GM19240 (cell line): ENCODE measurements around the gene TMEM107.
"Not testable (repeated sequence)": the region's sequence is repeated elsewhere in the genome, so short reads cannot be mapped to it uniquely, and the experiment has no call there.

Experiments used
- DNase-seq: peaks from one replicate; pipeline ENCODE4 v3.0.0; 2011; ENCODE audit warnings: low spot score; ENCODE audit not compliant: insufficient read length

The TMEM107 gene

DNA sequence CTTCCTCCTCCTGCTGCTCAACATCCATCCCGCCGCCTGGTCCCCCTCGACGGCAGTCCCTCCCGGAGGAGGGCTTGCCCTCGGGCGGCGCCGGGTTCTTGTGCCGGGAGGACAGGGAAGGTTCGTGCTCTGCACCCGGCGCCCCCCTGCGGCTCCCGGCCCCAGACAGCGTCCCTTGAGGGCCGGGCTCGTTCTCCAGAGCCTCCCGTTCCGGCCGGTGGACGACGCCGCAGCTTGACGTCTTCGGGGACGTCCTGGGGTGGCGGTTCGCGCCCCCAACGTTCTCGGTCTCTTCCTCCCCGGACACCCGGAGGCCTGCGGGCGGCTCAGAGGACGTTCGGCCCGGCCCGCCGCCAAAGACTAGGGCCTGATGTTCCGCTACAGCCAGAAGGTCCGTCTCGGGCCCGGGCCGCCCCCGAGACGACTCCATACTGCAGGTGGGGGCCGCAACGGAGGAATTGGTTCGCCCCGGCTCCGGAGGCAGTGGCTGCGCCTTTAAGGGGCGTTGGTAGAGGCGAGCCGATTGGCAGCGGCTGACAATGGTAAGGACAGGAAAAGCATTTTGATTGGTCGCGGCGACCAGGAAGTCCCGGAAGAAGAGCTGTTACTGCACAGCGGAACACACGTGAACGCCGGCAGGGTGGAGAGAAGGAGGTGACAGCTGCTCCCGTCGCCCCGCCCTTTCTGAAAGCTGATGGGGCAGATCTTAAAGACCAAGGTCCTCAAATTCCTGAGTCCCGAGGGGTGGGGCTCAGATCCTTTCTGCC lies 13.7 kb upstream of the TMEM107 start, which contains the start of gene BORCS6:
TSS of gene BORCS6 (minus strand) at position 470 of the 767 bp plus-strand sequence. CDS start at position 430, 40 bp downstream.
- DNase-seq, result peak; percentile 51

DNA sequence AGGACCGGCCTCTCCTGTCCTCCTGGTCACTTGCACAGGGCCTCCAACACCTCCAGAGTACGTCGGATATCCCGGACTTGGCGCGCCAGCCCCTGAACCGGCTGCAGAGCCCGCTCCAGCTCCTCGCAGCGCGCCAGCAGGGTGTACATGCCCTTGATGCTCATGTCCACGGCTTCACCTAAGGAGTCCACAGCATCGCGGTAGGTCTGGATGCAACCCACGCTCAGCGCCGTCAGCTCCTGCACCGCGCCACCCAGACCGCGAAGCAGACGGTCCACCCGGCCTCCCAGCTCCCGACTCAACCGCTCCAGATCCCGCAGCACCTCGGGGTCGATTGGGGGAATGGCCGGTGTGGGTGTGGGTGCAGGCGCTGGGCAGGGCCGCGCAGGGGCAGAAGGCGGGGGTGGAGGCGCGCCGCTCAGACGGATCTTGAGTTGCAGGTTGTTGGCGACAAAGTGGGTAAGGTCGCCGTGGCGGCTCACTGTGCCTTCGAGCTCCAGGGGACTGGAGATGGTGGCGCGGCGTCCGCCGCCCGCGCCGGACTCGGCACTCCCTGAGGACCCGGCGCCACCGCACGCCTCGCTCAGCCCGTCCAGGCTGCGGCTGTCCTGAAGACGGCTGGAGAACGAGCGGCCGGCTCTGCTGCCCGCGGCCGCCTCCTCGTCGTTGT lies 13.0 kb upstream of the TMEM107 start:
- no peak for DNase-seq

DNA sequence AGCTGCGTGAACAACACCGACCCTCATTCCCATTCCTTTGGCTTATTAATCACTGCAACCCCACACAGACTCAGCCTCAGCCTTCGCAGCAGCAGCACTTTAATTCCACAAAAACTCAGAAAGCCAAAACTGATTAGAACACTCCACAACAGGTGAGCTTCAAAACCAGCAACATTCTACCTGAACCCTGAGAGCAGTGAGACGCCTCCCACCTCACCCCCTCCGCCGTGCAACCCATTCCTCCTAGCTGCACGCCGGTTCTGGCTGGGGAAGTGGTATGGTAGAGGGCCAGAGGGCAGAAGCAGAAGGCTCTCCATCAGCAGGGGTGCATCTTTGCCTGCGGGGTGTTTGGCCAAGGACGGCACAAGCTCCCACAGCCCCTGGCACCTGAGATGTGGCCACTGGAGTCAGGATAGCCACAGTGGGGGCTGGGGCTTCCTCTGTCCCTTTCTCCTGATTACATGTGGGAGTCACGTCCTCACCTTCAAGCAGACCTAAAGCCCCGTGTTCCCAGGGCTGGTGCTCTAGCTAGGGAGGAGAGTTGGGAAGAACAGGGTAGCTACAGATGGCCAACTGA lies 12.2 kb upstream of the TMEM107 start:
- DNase-seq, result no peak

DNA sequence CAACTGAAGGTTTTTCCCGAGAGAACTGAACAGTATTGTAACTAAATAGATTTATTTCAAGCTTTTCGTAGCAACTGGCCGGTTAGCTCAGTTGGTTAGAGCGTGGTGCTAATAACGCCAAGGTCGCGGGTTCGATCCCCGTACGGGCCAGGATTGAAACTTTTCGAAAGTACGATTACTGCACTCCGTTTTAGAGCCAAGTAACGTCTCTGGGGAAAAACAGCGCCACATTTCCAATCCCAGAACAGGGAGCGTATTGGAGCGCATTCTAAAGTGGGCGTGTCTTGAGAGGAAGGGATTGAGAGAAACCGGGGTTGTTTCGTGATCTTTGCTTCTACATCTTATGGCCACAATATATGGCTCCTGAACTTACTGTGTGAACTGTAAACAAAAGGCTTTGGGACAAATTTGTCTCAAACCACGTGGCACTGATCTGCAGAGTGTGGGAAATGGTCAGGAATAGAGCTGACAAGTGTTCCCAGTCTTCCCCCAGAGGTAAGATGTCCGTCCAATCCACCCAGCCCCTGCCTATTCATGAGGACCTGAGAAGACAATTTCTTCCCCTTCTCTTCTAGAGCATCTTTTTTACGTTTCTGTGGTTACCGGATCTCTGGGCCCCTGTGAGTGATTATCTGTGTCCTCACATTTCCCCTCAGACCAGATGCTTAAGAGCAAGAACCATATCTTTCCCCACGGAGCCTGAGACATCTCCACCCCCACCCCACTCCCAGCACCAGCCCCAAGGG lies 11.5 kb upstream of the TMEM107 start:
- no peak for DNase-seq

DNA sequence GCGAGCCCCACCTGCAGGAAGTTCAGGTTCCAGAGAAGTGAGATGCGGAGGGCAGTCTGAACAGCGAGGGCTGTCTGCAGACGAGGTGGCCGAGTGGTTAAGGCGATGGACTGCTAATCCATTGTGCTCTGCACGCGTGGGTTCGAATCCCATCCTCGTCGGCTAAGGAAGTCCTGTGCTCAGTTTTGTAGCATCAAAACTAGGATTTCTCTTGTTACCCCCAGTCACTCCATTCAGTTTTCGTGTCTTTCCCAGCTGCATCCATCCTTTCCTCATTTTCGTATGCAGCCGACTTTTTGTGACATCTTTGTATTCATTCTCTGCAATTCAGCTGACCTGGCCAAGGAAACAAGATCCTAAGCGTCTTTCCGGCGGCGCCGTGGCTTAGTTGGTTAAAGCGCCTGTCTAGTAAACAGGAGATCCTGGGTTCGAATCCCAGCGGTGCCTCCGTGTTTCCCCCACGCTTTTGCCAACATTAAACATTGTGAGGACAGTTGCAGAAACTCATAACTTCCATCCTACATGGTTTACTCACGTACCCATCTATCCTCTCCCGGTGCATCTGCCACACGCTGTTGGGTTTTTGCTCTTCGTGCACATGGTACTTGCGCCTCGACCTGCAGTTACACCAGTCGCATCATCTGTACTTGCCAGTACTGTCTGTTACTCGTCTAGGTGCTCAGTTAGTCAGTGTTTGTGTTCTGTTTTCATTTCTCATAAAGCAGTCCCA lies 10.8 kb upstream of the TMEM107 start:
- DNase-seq, result no peak

DNA sequence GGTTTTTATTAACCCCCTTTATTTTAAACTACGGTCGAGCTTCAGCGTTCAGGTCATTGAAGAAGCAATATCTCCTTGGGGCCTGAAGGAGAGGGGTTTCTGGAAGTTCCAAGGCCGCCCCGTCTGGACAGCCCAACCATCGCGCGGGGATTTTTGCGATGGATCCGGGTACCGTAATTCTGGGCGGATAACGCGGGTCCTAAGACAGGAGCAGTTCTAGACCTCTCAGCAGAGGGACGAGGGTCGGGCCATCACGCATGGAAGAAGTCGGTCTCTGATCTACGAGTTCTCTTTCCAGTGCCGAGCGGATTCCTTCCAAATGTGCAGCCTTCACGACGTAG lies 10.2 kb upstream of the TMEM107 start:
- no peak for DNase-seq

DNA sequence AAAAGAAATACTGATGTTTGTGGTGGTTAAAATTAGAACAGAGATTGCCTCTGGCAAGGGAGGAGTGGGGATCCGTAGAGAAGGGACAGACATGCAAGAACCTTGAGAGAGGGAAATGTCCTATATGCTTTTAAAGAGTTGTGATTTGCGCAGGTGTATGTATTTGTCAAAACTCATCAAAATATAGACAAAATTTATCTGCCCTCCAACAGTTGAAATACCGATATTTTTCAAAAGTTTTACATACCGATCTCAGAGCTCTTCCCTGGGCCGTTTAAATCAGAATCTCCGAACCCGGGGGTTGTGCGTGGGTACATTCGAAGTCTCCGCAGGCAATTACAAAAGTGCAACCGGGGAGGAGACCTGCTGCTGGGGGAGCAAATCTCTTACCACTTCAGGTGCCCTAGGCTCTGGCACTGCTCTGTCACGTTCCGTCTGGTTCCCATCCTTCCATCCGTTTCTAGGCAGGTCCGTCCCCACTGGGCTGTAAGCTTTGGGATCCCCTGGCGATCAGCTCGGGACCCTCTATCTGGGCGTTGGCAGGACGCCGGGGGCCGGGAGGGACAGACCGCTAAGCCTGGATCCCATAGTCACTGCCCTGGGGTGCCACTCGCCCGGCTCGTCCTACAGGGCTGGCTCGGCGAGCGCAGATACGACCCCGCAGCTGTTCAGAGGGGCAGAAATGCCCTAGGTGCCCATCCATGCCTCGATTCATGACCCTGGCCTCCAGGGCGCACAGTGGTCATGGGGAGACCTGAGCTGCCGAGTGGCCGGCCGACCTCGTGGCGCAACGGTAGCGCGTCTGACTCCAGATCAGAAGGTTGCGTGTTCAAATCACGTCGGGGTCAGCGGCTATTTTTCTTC lies 9.6 kb upstream of the TMEM107 start:
- DNase-seq, result no peak

DNA sequence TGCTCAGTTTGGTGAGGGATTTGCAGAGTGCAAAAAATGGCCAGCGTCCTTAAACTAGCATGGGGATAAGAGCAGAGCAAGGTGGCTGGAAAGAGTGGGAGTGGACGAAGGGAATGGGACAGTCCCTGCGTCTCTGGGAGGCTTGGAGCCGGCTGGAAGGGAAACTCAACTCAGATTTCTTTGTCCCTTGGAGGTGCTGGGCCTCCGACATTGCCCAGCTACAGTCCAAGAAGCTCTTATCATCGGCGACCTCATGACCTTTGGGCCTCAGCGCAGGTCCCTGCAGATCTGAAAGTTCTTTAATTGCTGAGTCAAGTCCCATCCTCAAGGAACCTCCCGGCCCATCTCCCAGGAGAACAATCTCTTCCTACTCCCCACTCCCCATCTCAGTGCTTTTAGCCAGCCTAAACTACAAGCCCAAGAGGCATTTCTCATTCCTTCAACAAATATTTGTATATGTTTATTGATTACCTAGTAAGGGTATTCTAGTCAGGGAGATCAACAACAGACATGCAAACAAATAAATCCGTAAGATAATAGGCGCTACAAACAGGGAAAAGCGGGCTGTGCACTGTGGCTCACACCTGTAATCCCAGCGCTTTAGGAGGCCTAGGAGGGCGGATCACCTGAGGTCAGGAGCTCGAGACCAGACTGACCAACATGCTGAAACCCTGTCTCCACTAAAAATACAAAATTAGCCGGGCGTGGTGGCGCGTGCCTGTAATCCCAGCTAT lies 985 bp upstream of the TMEM107 start:
- no peak for DNase-seq

DNA sequence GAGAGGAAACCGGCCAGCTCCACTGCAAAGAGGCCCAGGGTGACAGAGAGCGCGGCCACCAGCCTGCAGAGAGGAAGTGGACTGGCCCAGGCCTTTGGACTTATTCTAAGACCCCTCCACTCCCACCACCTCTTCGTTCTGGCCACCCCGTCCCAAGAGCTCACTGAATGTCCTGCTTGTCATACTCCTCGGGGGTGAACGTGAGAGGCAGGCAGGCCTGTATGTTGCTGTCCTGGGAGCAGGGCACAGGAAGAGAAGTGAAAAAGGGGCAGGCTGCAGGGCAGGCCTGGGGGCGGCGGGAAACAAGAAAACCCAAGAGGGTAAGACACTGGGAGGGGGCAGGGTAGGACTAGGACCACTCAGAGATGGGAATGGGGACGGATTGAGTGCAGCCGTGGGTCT lies 384 bp downstream of the TMEM107 start:
- no peak for DNase-seq

DNA sequence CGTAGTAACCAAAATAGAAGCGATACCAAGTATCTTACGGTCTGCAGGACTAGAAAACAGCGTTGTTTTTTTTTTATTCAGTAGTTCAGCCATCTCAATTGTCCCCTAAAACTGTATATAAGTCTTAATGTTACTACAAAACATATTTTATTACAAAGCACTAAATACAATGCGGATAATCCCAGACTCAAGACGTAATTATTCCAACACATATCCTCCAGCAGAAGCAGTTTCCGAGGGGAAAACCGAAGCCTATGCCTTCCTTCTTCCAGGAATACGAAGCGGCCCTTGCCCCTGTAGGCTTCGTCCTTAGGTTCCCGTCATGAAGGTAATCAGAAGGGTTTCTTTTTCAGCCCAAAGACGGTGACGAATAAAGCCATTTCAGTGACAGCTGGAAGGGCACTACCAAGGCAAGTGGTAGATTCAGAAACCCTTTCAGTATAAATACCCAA lies 2.3 kb downstream of the TMEM107 start:
- DNase-seq, result no peak

DNA sequence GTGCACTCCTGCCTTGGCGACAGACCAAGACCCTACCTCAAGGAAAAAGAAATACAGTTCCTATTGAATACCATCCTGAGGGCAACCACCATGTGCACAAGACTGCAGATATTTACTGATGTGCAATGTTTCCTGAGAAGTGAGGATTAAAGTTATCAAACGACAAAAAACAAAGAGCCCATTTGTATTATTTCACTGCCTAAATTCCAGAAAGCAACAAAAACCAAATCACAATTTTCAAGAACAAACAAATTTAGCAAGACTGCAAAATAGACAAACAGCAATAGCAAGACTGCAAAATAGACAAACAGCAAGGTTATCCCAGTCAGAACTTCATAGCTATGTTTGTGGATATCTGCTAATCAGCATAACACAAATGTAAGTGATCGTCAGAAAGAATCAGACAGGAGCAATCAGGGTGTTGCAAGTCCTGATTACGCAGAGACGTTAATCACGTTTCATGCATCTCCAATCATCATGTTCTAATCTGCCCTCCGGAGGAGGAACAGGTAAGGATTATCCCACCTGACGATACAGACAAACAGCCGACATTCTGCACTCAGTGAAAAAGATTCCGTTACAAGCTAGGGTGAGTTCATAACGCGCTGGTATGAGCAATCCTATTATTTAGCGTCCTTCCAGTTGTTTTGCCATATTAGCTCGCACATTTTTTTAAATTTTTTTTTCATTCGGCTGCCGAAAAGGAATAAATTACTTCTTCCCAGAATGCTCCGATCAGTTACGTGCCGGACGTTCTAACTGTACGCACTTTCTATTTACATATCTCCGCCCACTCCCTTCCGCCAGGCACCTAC lies 2.9 kb downstream of the TMEM107 start:
- DNase-seq, result no peak

DNA sequence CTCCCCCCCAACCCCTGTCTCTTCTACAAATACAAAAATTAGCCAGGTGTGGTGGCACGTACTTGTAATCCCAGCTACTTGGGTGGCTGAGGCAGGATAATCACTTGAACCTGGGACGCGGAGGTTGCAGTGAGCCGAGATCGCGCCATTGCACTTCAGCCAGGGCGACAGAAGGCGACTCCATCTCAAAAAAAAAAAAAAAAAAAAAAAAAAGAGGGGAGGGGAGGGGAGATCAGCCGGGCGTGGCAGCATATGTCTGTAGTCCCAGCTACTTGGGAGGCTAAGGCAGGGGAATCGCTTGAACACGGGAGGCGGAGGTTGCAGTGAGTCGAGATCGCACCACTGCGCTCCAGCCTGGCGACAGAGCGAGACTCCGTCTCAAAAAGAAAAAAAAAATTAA lies 6.0 kb downstream of the TMEM107 start:
- not testable (repeated sequence) for DNase-seq

DNA sequence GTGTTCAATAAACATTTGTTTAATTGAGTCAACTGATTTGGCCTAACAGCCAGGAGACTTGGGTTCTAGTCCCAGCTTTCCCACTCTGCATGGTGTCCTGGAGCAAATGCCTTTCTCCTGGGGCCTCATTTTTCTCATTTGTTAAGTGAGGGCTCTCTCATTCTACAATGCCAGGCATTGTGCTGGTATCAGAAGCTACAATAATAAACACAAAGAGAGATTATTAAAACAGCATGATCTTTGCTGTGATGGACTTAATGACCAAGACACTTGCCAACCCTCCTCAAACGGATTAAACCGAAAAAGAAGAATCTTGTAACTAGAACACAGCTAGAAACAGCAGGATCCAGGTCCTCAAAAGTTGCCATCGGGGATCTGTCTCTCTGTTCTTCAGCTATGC lies 8.7 kb downstream of the TMEM107 start:
- no peak for DNase-seq

DNA sequence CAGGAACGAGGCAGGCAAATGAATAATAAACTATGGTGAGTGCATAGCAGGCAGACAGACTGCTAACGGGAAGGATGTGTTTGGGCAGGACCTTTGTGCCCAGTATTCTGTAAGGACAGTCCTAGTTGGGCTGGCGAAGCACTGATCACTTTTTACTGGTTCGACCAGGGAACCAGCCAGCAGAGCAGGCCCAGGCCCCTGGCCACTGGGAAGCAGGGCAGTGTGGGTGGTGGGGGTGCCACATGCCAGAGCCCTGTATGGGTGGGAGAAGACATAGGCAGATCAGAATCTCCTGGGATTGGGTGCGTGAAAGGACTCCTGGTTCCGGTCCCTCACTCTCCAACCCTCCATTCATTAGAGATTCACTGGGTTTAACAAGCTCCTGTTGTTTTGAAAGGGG lies 9.4 kb downstream of the TMEM107 start:
- no peak for DNase-seq

DNA sequence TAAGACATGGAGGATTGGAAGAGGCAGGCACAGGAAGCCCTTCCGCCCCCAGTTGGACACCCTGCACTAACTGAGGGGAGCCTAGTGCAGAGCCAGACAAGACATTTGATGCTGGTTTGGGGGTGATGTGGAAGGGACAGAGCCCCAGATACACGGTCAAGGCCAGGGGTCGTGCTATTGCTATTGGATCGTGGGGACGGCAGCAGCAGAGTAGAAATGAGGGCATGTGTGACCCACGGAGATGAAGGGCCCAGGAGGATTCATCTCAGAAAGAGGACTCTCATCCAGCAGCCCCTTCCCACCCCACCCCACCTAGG lies 11.4 kb downstream of the TMEM107 start:
- DNase-seq, result no peak

DNA sequence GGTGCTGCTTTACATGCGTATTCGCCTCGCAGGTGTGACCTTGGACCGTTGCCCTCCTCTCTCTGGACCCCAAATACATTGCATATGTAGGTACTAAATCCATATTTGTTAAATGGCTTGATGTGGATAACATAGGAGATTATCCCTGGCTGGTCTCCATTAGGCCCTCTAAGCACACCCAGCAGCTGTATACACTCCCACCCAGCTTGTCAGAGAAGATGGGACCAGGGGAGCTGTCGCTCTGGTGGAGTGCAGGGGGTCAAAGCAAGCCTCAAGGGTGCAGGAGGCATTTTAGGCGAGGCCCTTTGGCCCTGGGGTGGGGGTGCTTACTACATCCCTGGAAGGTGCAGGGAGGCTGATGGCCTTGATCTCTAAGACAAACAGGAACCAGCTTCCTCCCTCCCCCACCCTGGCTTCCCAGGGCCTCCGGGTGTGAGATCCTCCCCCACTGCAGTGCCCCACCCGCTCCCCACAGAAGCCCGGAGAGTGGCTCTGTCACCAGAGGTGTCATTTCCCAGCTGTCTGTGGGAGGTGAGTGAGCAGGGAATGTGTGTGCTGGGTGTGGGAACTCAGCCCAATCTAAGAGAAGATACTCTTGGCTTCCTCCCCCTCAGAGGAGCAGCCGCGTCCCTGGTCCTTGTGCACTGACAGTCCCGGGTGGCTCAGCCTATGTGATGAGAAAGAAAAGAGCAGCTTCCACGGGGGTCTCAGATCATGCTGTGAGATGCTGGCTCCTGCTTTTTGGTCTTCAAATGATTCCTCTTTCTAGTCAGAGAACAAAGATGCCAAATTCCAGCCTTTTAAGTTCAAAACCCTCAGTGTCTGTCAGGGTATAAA lies 12.0 kb downstream of the TMEM107 start:
- no peak for DNase-seq

DNA sequence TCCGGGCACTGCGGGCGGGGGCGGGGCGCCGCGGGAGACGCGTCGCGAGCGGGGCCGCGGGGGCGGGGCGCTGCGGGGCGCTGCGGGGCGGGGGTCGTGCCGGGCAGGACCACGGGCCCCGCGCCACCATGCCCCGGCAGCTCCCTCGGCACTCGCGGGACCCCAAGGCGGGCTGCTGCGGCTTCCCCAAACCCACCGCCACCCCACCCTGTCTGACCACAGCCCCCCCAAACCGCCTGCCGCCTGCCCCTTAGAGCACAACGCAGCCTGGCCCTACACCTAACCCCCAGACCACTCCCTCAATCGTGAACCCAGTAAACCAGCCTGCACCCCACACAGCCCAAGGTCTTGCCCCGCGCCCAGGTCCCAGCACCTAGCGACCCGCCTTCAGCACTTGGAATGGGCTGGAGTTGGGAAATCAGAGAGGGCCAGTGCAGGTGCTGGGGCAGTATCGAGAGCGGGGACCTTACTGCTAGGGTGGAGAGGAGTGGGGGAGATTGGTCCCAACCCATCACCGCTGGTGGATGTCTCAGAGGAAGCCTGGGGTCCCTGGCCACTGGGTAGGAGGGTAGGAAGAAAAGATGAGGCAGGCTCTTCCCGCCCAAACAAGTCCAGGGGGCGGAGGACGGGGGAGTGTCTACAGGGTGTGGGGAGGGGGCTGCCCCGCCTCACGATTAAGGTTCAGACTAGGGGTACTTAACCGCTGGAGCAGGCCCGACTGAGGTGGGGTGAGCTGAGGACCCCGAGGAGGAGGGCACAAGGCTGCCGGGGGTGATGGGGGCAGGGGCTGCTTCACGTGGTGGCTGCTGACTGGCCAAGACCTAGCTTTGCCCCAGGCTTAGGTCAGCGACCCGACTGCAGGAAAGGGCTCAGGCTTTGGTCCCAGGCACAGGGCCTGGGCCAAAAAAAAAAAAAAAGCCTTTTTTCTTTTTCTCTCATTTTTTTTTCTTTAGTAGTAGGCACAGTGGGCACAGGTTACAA lies 12.9 kb downstream of the TMEM107 start:
- DNase-seq, result no peak
